ENCODE data around the gene DNAH17. TPM values are rescaled to one million over a fixed set of nuclear protein-coding genes. Genes with fewer than 3 reads are reported as not detected.

Gene DNAH17
- total RNA-seq, 1 experiment from 2014 or later = 0.13 TPM

DNA sequence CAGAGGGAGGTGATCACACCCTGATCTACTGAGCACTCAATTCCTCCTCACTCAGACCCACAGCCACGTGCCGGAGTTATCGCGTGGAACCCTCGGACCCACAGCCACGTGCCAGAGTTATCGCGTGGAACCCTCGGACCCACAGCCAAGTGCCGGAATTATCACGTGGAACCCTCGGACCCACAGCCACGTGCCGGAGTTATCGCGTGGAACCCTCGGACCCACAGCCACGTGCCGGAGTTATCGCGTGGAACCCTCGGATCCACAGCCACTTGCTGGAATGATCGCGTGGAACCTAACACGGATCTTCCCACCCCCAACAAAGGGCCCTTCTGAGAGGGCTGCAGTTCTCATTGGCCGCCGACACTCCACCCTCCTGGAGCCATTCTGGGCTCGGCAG is 101.0 kb downstream of the DNAH17 start:
- H3K79me2 ChIP-seq (ENCODE audit: insufficient read depth, low read length) = no peaks in the 10 kb centered on the region
- no peaks in the 10 kb centered on the region for H3K4me1 ChIP-seq (ENCODE audit: insufficient read depth, low read length)
- H2BK120ac ChIP-seq (ENCODE audit: low read depth, low read length, poor library complexity, severe bottlenecking) = no peak overlapping the region
- H3K4ac ChIP-seq (ENCODE audit: low read depth, low read length) = no peak overlapping the region
- no peak overlapping the region for H3K4me2 ChIP-seq (ENCODE audit: insufficient read depth, insufficient read length, low read length)
- H2AK5ac ChIP-seq (ENCODE audit: insufficient read length, low read length) = no peak overlapping the region
- H4K8ac ChIP-seq (replicated peaks; ENCODE audit: insufficient read length, low read depth, low read length) = no peak overlapping the region
- H3K23me2 ChIP-seq (ENCODE audit: insufficient read length, low read depth, low read length, poor library complexity, severe bottlenecking) = peaks cover 2% of the 10 kb centered on the region
- H3K9me3 ChIP-seq (ENCODE audit: control insufficient read depth, low read depth, low read length) = no peaks in the 10 kb centered on the region
- H2BK20ac ChIP-seq (ENCODE audit: low read depth, low read length, poor library complexity, severe bottlenecking) = no peak overlapping the region
- no peak overlapping the region for H3T11ph ChIP-seq (ENCODE audit: low read length)
- H2BK15ac ChIP-seq (ENCODE audit: low read depth, low read length) = no peak overlapping the region
- no peak for DNase-seq
- no peak overlapping the region for H4K91ac ChIP-seq (ENCODE audit: insufficient read length, low read depth, low read length)
- no peak overlapping the region for H2BK12ac ChIP-seq (ENCODE audit: insufficient read length, low read depth, low read length)
- H3K18ac ChIP-seq (ENCODE audit: insufficient read length, low read depth, low read length) = no peak overlapping the region
- Mint-ChIP-seq H3K4me1 (peaks cover 3 to 5% of the 10 kb centered on the region in 2 experiments; a peak in 3 of 4 replicates), H3K36me3 (ENCODE audit: insufficient read depth in 1 of 3, low read depth in 3 of 3) (no peaks in the 10 kb centered on the region), H3K27ac (no peak overlapping the region), H3K9me3 (no peaks in the 10 kb centered on the region), H3K27me3 (ENCODE audit: low read depth) (peaks cover 25% of the 10 kb centered on the region), H3K4me3 (no peak overlapping the region)
- no peak overlapping the region for H3K14ac ChIP-seq (ENCODE audit: insufficient read depth, low read length)
- WGBS (ENCODE audit: extremely low coverage, insufficient read length, low lambda C conversion rate) = no CpG with 5 or more reads among the region's 28 CpGs
- H3K56ac ChIP-seq (ENCODE audit: insufficient read length, low read depth, low read length) = no peak overlapping the region
- no peaks in the 10 kb centered on the region for H3K79me1 ChIP-seq (ENCODE audit: insufficient read depth, low read depth, low read length, poor library complexity, severe bottlenecking)
- no peak overlapping the region for H3K9ac ChIP-seq (ENCODE audit: extremely low read depth, insufficient read length, low read length)
- no peak overlapping the region for H4K5ac ChIP-seq (ENCODE audit: insufficient read length, low read depth, low read length)
- no peak overlapping the region for H3K27ac ChIP-seq (ENCODE audit: insufficient read length, low read depth, low read length)
- H2AFZ ChIP-seq (ENCODE audit: low read length) = no peak overlapping the region
- H4K20me1 ChIP-seq (ENCODE audit: control insufficient read depth, insufficient read depth, insufficient read length) = no peaks in the 10 kb centered on the region
- no peaks in the 10 kb centered on the region for H3K27me3 ChIP-seq (ENCODE audit: insufficient read depth, low read length)
- H2BK5ac ChIP-seq (ENCODE audit: insufficient read length, low read length) = no peak overlapping the region
- H3K23ac ChIP-seq (ENCODE audit: insufficient read length, low read depth, low read length) = no peak overlapping the region
- no peak for TF ChIP-seq CTCF (conservative IDR thresholded peaks at IDR 0.05)

Data from H9 (cell line).